OCI-LY1 (cell line): Measurements from ENCODE around the gene UFD1.

Source experiments
- H2AFZ ChIP-seq: fragments of 200-600 bp; sonication (generic), shearing (Covaris generic); 2 replicates; pipeline ENCODE4 v1.6.0; 2014; ENCODE audit warnings: antibody characterized with exemption, mild to moderate bottlenecking, low read length
- H3F3A ChIP-seq: fragments of 200-600 bp; sonication (generic), shearing (Covaris generic); 2 replicates; pipeline ENCODE4 v1.6.0; 2014; ENCODE audit warnings: mild to moderate bottlenecking, antibody characterized with exemption, low read length, moderate library complexity; ENCODE audit not compliant: insufficient read depth
- H3K27ac ChIP-seq: fragments of 200-600 bp; sonication (generic); 2 replicates; pipeline ENCODE4 v1.5.1; 2014; ENCODE audit warnings: low read length, mixed run types, mild to moderate bottlenecking, low read depth; ENCODE audit not compliant: poor library complexity, severe bottlenecking
- H3K27me3 ChIP-seq: fragments of 200-600 bp; sonication (generic); 2 replicates; pipeline ENCODE4 v1.6.0; 2014; ENCODE audit warnings: antibody characterized with exemption, mild to moderate bottlenecking, low read length, moderate library complexity; ENCODE audit not compliant: insufficient read depth
- H3K36me3 ChIP-seq: fragments of 200-600 bp; sonication (generic); 2 replicates; pipeline ENCODE4 v1.6.1; 2014; ENCODE audit warnings: mild to moderate bottlenecking, antibody characterized with exemption, low read length, moderate library complexity, mixed read lengths; ENCODE audit not compliant: insufficient read depth
- H3K4me1 ChIP-seq: fragments of 200-600 bp; sonication (generic); 2 replicates; pipeline ENCODE4 v1.5.1; 2014; ENCODE audit warnings: mild to moderate bottlenecking, low read length, moderate library complexity; ENCODE audit not compliant: insufficient read depth, severe bottlenecking
- H3K4me2 ChIP-seq: fragments of 200-600 bp; sonication (generic), shearing (Covaris generic); 2 replicates; pipeline ENCODE4 v1.6.1; 2014; ENCODE audit warnings: low read length
- H3K4me3 ChIP-seq: fragments of 200-600 bp; sonication (generic); 2 replicates; pipeline ENCODE4 v1.5.1; 2014; ENCODE audit warnings: low read length, low read depth, mild to moderate bottlenecking, mixed read lengths; ENCODE audit not compliant: poor library complexity, severe bottlenecking
- H3K79me2 ChIP-seq: fragments of 200-600 bp; shearing (Covaris generic); 2 replicates; pipeline ENCODE4 v1.6.1; 2016; ENCODE audit warnings: mixed run types, low read length, mixed read lengths; ENCODE audit not compliant: insufficient read depth
- H3K9ac ChIP-seq: fragments of 200-600 bp; sonication (generic), shearing (Covaris generic); 2 replicates; pipeline ENCODE4 v1.6.1; 2014; ENCODE audit warnings: mild to moderate bottlenecking, low read length, mixed read lengths
- H3K9me2 ChIP-seq: fragments of 200-600 bp; sonication (generic), shearing (Covaris generic); 2 replicates; pipeline ENCODE4 v1.6.1; 2014; ENCODE audit warnings: low read depth, mild to moderate bottlenecking, low read length, mixed read lengths
- H3K9me3 ChIP-seq: fragments of 200-600 bp; shearing (Covaris generic); 2 replicates; pipeline ENCODE4 v1.6.1; 2014; ENCODE audit warnings: low read length, mixed read lengths
- H4K20me1 ChIP-seq: fragments of 200-600 bp; sonication (generic), shearing (Covaris generic); 2 replicates; pipeline ENCODE4 v1.6.0; 2016; ENCODE audit warnings: mild to moderate bottlenecking, low read length; ENCODE audit not compliant: insufficient read depth
- EZH2 ChIP-seq: fragments of 200-600 bp; sonication (generic), shearing (Covaris generic); IDR thresholded peaks from 2 replicates; pipeline ENCODE4 v1.8.0; 2017; ENCODE audit warnings: borderline replicate concordance, mixed run types, mild to moderate bottlenecking, antibody characterized with exemption, low read length, moderate library complexity, mixed read lengths
- TF ChIP-seq, protein P1 (sequence below): fragments of 200-600 bp; sonication (generic), shearing (Covaris generic); IDR thresholded peaks from 2 replicates; pipeline ENCODE4 v1.5.1; 2017; ENCODE audit warnings: mild to moderate bottlenecking, antibody characterized with exemption, low read length, moderate library complexity, mixed read lengths

The UFD1 gene

DNA sequence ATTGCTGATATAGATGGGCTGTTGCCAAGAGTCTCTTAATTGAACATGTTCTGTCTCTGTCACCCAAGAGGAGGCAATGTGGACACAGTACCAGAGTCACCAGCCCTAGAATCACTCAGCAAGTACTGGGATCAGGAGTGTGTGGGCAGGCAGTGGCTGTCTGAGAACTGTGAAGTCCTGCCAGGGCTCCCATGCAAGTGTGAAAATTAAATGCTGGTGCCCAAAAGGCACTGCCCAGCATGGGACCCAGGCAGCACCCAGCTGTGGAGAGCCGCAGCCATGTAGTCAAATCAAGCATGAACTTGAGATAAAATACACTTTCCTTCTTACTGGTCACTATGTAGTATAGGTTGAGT lies 67.3 kb downstream of the UFD1 start:
- no peaks in the 10 kb centered on the region for H3K9me2 ChIP-seq
- H3K9ac ChIP-seq, result no peak overlapping the region
- H3K27ac ChIP-seq, result no peak overlapping the region
- peaks cover 52% of the 10 kb centered on the region for H3K79me2 ChIP-seq
- H3F3A ChIP-seq, result no peaks in the 10 kb centered on the region
- no peaks in the 10 kb centered on the region for H3K4me1 ChIP-seq
- H3K4me3 ChIP-seq, result no peak overlapping the region
- H3K4me2 ChIP-seq, result no peak overlapping the region
- peaks cover 3% of the 10 kb centered on the region; the same call in 1 of the 2 replicates for H4K20me1 ChIP-seq
- H3K36me3 ChIP-seq, result peaks cover 63% of the 10 kb centered on the region
- H2AFZ ChIP-seq, result no peak overlapping the region
- no peaks in the 10 kb centered on the region for H3K9me3 ChIP-seq
- no peaks in the 10 kb centered on the region for H3K27me3 ChIP-seq
- TF ChIP-seq EZH2, result no peak
- TF ChIP-seq, protein P1, sequence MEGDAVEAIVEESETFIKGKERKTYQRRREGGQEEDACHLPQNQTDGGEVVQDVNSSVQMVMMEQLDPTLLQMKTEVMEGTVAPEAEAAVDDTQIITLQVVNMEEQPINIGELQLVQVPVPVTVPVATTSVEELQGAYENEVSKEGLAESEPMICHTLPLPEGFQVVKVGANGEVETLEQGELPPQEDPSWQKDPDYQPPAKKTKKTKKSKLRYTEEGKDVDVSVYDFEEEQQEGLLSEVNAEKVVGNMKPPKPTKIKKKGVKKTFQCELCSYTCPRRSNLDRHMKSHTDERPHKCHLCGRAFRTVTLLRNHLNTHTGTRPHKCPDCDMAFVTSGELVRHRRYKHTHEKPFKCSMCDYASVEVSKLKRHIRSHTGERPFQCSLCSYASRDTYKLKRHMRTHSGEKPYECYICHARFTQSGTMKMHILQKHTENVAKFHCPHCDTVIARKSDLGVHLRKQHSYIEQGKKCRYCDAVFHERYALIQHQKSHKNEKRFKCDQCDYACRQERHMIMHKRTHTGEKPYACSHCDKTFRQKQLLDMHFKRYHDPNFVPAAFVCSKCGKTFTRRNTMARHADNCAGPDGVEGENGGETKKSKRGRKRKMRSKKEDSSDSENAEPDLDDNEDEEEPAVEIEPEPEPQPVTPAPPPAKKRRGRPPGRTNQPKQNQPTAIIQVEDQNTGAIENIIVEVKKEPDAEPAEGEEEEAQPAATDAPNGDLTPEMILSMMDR, result no peak

DNA sequence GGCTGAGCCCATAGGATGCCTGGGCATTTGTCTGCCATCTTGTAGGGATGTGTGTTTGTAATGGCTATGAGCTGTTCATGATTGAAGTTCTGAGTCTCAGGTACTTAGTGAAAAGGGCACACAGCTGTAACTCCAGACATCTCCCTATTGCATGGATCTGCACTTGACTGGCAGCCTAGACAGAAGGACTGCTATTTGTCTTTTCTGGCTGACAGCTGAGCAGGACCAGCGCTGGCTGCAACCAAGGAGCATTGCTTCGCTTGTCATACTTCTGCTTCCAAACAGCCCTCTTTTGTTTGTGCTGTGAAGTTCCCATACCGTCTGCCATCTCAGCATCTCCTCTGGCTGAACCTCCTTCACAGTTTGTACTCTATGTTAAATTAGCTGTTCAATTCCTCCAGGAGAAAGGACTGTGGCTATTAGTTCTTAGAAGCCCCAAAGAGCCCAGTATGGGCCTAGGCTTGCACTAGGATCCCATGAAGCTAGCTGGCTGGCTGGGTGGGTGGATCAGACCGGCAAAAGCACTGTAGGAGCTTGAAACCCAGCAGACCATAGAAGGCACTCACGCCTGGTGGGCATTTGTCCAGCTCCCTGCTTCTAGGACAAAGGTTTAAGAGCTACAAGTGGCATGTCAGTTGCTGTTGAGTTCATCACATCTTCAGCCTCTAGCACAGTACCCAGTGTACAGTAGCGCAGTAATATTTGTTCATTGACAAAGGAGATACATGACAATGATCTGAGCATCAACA lies 67.9 kb downstream of the UFD1 start:
- Histone ChIP-seq H3K9me3 (no peaks in the 10 kb centered on the region), H3K9me2 (no peaks in the 10 kb centered on the region), H3K9ac (no peak overlapping the region), H3K27ac (no peak overlapping the region), H3K4me2 (no peak overlapping the region), H3K79me2 (peaks cover 47% of the 10 kb centered on the region), H3K4me3 (no peak overlapping the region), H3K36me3 (peaks cover 63% of the 10 kb centered on the region), H2AFZ (no peak overlapping the region), H3F3A (no peaks in the 10 kb centered on the region), H4K20me1 (peaks cover 3% of the 10 kb centered on the region; the same call in 1 of the 2 replicates), H3K4me1 (no peaks in the 10 kb centered on the region), H3K27me3 (no peaks in the 10 kb centered on the region)
- no peak for TF ChIP-seq EZH2
- TF ChIP-seq, protein P1, result no peak

DNA sequence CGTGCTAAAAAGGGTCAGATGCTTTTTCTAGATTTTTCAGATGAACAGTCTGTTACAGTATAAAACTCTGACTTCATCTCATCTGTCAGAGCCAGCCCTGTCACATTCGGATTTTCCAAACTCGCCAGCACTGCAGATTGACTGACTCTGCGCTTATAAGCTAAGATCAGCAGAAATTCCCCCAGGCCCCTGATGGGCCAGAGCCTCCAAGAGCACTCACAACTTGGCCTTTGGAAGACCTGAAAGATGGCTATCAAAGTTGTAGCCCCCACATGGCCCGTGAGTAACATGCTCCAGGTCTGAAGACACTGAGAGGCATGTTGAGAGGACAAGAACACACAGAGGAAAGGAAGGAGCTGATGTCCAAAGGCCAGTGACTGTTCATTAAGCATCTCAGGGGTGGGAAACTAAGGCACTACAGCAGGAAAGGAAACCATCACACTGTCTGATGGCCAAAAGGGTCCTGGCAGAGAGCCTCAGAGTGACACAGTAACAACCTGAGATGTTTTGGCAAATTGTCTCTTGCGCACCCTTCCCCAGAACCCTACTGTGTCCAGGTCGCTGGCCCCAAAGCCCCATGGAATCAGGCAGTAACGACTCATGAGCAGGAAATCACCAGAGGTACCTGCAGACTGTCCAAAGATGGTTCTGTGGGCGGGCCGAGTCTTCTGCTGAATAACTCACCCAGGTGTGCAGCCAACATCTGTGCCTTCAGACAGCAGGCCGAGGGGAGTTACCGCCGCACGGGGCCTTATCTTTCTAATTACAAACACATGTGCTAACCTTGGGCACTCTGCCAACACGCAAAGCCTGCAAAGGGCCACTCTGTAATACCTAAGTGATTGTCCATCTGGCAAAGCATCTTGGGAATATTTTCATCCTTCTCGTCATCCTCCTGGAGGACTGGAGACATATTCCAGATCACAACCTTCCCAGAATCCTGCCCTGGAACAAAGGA lies 71.1 kb downstream of the UFD1 start:
- peaks cover 85% of the 10 kb centered on the region for H3K36me3 ChIP-seq

More for the DNA sequence above, 71.1 kb downstream of the UFD1 start:
- Histone ChIP-seq H4K20me1 (peaks cover 3% of the 10 kb centered on the region; the same call in 1 of the 2 replicates), H3K4me2 (no peak overlapping the region), H3F3A (no peaks in the 10 kb centered on the region), H3K4me3 (no peak overlapping the region), H3K9ac (no peak overlapping the region), H2AFZ (no peak overlapping the region), H3K27ac (no peak overlapping the region), H3K27me3 (no peaks in the 10 kb centered on the region), H3K9me3 (no peaks in the 10 kb centered on the region), H3K9me2 (no peaks in the 10 kb centered on the region), H3K4me1 (no peaks in the 10 kb centered on the region), H3K79me2 (peaks cover 17% of the 10 kb centered on the region)
- TF ChIP-seq, protein P1, result no peak
- no peak for TF ChIP-seq EZH2
